ENCODE data around the gene AGBL1. TPM values are rescaled to one million over a fixed set of nuclear protein-coding genes. Genes with fewer than 3 reads are reported as not detected.
"Not testable (repeated sequence)": the region's sequence is repeated elsewhere in the genome, so short reads cannot be mapped to it uniquely, and the experiment has no call there.

The AGBL1 gene
- total RNA-seq, 1 donor from 2014 or later = not detected

DNA sequence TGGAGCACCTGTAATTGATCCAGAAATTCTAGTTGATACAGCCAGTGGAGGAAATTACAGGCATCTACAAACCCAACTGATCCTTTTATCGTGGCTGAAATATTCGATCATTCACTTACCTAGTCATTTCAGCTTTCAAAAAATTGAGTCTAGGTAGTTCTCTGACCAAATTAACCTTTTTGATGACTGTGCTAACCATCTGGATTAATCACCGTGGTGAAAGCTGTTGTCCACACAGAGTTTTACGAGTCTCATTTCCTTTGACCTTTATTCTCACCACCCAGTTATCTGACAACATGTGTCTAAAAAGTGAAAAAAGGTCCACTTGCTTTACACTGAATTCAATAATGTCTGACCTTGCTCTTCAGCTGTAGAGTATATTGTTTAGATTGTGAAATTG is 354.3 kb downstream of the AGBL1 start:
- no peaks in the 10 kb centered on the region for H3K36me3 Mint-ChIP-seq (ENCODE audit: unreplicated experiment)
- H3K27ac Mint-ChIP-seq (ENCODE audit: unreplicated experiment) = no peak overlapping the region
- no peaks in the 10 kb centered on the region for H3K27me3 Mint-ChIP-seq (ENCODE audit: unreplicated experiment)

DNA sequence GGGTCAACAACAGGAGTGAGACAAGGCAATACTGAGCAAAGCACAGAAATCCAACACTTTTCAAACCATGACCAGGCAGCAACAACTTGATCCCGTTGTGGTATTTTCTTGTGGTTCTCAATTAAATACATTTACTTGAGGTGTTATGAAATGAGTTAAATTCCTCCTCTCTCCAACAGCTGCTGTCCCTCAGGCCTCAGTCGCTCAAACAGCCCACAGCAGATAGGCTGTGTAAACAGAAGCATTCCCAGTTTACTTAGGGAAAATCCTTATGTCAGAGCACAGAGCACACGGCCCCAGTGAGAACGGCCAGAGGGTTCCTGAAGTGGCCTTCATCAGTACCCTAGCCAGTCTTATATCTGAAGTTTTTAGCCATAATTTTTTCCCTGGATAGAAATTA is 359.9 kb downstream of the AGBL1 start:
- Mint-ChIP-seq H3K4me3 (ENCODE audit: unreplicated experiment) (no peak overlapping the region), H3K4me1 (ENCODE audit: unreplicated experiment) (no peaks in the 10 kb centered on the region), H3K27ac (ENCODE audit: unreplicated experiment) (no peak overlapping the region), H3K27me3 (ENCODE audit: unreplicated experiment) (no peaks in the 10 kb centered on the region), H3K36me3 (ENCODE audit: unreplicated experiment) (no peaks in the 10 kb centered on the region), H3K9me3 (ENCODE audit: unreplicated experiment) (peaks cover 31% of the 10 kb centered on the region)
- TF ChIP-seq, protein P1, sequence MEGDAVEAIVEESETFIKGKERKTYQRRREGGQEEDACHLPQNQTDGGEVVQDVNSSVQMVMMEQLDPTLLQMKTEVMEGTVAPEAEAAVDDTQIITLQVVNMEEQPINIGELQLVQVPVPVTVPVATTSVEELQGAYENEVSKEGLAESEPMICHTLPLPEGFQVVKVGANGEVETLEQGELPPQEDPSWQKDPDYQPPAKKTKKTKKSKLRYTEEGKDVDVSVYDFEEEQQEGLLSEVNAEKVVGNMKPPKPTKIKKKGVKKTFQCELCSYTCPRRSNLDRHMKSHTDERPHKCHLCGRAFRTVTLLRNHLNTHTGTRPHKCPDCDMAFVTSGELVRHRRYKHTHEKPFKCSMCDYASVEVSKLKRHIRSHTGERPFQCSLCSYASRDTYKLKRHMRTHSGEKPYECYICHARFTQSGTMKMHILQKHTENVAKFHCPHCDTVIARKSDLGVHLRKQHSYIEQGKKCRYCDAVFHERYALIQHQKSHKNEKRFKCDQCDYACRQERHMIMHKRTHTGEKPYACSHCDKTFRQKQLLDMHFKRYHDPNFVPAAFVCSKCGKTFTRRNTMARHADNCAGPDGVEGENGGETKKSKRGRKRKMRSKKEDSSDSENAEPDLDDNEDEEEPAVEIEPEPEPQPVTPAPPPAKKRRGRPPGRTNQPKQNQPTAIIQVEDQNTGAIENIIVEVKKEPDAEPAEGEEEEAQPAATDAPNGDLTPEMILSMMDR (IDR thresholded peaks at IDR 0.05) = no peak
- no peak for DNase-seq (ENCODE audit: extremely low spot score, unreplicated experiment)

More for the DNA sequence above, 354.3 kb downstream of the AGBL1 start:
- H3K9me3 Mint-ChIP-seq (ENCODE audit: unreplicated experiment) = peaks cover 17% of the 10 kb centered on the region
- DNase-seq (ENCODE audit: extremely low spot score, unreplicated experiment) = no peak
- TF ChIP-seq, protein P1 (IDR thresholded peaks at IDR 0.05) = no peak
- no peak overlapping the region for H3K4me3 Mint-ChIP-seq (ENCODE audit: unreplicated experiment)
- no peaks in the 10 kb centered on the region for H3K4me1 Mint-ChIP-seq (ENCODE audit: unreplicated experiment)

DNA sequence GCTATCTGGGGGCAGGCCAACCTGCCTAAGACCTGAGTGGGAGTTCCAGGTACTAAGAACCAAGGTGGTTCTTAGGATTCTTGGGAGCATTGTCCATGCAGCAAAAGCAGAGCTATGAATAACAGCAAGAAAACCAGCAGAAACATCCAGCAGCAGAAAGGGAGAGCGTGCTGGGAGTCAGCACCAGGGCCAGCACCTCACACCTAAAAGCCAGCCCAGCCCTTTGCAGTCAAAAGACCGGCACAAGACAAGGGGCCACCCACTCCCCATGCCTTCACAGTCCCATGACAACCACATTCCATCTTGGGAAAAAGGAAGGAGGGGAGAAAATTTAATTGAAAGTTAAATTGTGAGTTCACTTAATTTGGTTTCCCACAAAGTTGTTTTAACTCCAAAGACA is 364.9 kb downstream of the AGBL1 start:
- H3K27ac Mint-ChIP-seq (ENCODE audit: unreplicated experiment) = no peak overlapping the region
- H3K4me3 Mint-ChIP-seq (ENCODE audit: unreplicated experiment) = no peak overlapping the region
- DNase-seq (ENCODE audit: extremely low spot score, unreplicated experiment) = no peak
- H3K27me3 Mint-ChIP-seq (ENCODE audit: unreplicated experiment) = no peaks in the 10 kb centered on the region
- H3K36me3 Mint-ChIP-seq (ENCODE audit: unreplicated experiment) = no peaks in the 10 kb centered on the region
- no peaks in the 10 kb centered on the region for H3K4me1 Mint-ChIP-seq (ENCODE audit: unreplicated experiment)
- peaks cover 42% of the 10 kb centered on the region for H3K9me3 Mint-ChIP-seq (ENCODE audit: unreplicated experiment)
- TF ChIP-seq, protein P1 (IDR thresholded peaks at IDR 0.05) = no peak

DNA sequence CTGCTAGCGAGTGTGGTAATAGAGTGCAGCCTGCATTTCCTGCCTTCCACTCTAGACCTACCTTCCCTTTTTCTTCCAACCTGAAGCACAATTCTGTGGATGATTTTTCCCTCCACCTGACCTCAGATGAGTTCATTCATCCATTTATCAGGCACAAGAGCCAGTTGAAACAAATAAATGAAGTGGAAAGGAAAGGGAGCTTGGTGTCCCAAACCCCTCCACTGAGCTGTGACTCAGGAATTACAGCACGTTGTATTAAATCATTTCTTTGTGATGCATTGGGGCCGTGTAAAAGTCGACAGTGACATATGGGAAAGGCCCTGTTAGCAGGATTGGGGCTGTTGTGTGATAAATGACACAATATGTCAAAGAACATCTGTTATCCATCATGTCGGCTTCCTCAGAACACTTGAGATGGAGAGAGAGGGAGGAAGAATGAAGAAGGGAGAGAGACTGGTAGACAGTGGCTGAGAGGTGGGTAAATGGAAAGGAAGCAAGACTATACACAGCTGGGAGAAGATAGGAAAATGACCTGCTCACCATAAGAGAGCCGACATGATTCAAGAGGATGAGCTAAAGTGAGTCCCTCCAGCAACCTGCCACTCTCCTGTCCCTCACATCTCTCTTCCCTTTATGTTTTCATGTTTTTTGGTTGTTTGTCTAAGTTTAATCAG is 366.0 kb downstream of the AGBL1 start:
- peaks cover 40% of the 10 kb centered on the region for H3K9me3 Mint-ChIP-seq (ENCODE audit: unreplicated experiment)
- H3K27ac Mint-ChIP-seq (ENCODE audit: unreplicated experiment) = no peak overlapping the region
- H3K4me3 Mint-ChIP-seq (ENCODE audit: unreplicated experiment) = no peak overlapping the region
- TF ChIP-seq, protein P1 (IDR thresholded peaks at IDR 0.05) = no peak
- H3K4me1 Mint-ChIP-seq (ENCODE audit: unreplicated experiment) = no peaks in the 10 kb centered on the region
- DNase-seq (ENCODE audit: extremely low spot score, unreplicated experiment) = no peak
- no peaks in the 10 kb centered on the region for H3K27me3 Mint-ChIP-seq (ENCODE audit: unreplicated experiment)
- no peaks in the 10 kb centered on the region for H3K36me3 Mint-ChIP-seq (ENCODE audit: unreplicated experiment)

DNA sequence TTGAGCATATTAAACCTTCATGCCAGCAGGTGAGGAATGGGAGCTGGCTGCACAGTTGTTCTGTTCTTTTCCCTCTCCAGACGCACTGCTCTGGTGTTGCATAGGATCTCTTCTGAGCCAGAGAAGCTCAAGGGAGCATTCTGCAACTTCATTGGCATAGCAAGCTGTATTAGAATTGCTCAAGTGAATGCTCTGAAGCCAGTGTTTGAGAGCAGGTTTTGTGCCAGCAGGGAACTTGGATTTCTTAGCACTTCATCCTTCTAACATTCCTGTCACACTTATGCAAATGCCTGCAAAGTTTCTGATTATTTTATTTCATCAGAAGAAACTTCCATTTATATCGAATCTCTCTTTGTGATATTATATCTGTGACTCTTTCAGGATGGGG is 366.6 kb downstream of the AGBL1 start:
- Mint-ChIP-seq H3K27ac (ENCODE audit: unreplicated experiment) (no peak overlapping the region), H3K36me3 (ENCODE audit: unreplicated experiment) (no peaks in the 10 kb centered on the region), H3K27me3 (ENCODE audit: unreplicated experiment) (no peaks in the 10 kb centered on the region), H3K4me3 (ENCODE audit: unreplicated experiment) (no peak overlapping the region), H3K9me3 (ENCODE audit: unreplicated experiment) (peaks cover 35% of the 10 kb centered on the region), H3K4me1 (ENCODE audit: unreplicated experiment) (no peaks in the 10 kb centered on the region)
- TF ChIP-seq, protein P1 (IDR thresholded peaks at IDR 0.05) = no peak
- DNase-seq (ENCODE audit: extremely low spot score, unreplicated experiment) = no peak

DNA sequence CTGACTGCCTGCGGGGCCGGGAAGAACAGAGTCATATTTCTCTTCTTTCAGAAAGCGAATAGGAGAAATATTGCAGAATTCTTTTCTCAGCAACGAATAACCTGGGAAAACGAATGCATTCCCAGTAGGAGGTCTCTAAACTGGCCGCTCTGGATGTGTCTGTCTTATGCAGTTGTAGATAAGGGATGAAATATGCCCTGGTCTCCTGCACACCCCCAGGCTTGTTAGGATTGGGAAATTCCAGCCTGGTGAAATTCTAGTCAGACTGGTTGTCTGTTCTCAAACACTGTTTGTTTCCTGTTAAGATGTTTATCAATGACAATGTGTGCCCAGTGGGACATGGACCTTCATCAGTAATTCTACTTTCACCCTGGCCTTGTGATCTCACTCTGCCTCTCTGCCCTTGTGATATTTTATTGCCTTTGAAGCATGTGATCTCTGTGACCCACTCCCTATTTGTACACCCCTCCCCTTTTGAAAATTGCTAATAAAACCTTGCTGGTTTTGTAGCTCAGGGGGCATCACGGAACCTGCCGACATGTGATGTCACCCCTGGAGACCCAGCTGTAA is 385.9 kb downstream of the AGBL1 start:
- peaks cover 55% of the 10 kb centered on the region for H3K9me3 Mint-ChIP-seq (ENCODE audit: unreplicated experiment)
- DNase-seq (ENCODE audit: extremely low spot score, unreplicated experiment); H3K36me3 Mint-ChIP-seq (ENCODE audit: unreplicated experiment); H3K4me3 Mint-ChIP-seq (ENCODE audit: unreplicated experiment); H3K27me3 Mint-ChIP-seq (ENCODE audit: unreplicated experiment); H3K4me1 Mint-ChIP-seq (ENCODE audit: unreplicated experiment); H3K27ac Mint-ChIP-seq (ENCODE audit: unreplicated experiment): not testable (repeated sequence)

Data from osteocyte (in vitro differentiated cells).